Progenitor cell of endocrine pancreas (in vitro differentiated cells): ENCODE measurements around the gene TENT5C. TPM values are rescaled to one million over a fixed set of nuclear protein-coding genes. Genes with fewer than 3 reads are reported as not detected.

Source experiments
- DNase-seq: peaks from one replicate; pipeline ENCODE4 v3.0.0; 2021; ENCODE audit warnings: low spot score; ENCODE audit not compliant: unreplicated experiment
- H3K27ac Mint-ChIP-seq: 2 replicates; pipeline ENCODE4 v1.8.0; 2021; ENCODE audit warnings: mild to moderate bottlenecking, moderate library complexity, mixed read lengths
- H3K27me3 Mint-ChIP-seq: 2 replicates; pipeline ENCODE4 v1.8.0; 2021; ENCODE audit warnings: mixed read lengths
- H3K36me3 Mint-ChIP-seq: 2 replicates; pipeline ENCODE4 v1.8.0; 2022; ENCODE audit warnings: mixed read lengths; ENCODE audit not compliant: insufficient read depth
- H3K4me1 Mint-ChIP-seq: 2 replicates; pipeline ENCODE4 v1.8.0; 2021; ENCODE audit warnings: low read depth, mixed read lengths
- H3K4me3 Mint-ChIP-seq: 2 replicates; pipeline ENCODE4 v1.8.0; 2021; ENCODE audit warnings: low read depth, mild to moderate bottlenecking, moderate library complexity, mixed read lengths
- H3K9me3 Mint-ChIP-seq: 2 replicates; pipeline ENCODE4 v1.8.0; 2021; ENCODE audit warnings: low read depth, mixed read lengths
- CTCF ChIP-seq: fragments of 200-600 bp; sonication (generic); IDR thresholded peaks from one replicate; pipeline ENCODE4 v1.5.0; 2021; ENCODE audit warnings: antibody characterized with exemption, mild to moderate bottlenecking; ENCODE audit not compliant: unreplicated experiment
- total RNA-seq: library from RNA; stranded (reverse); gene quantifications from 2 replicates; pipeline ENCODE4 v1.2.1, GENCODE V29; 2021

The TENT5C gene
- total RNA-seq, 1 donor from 2014 or later = 13.6 TPM

DNA sequence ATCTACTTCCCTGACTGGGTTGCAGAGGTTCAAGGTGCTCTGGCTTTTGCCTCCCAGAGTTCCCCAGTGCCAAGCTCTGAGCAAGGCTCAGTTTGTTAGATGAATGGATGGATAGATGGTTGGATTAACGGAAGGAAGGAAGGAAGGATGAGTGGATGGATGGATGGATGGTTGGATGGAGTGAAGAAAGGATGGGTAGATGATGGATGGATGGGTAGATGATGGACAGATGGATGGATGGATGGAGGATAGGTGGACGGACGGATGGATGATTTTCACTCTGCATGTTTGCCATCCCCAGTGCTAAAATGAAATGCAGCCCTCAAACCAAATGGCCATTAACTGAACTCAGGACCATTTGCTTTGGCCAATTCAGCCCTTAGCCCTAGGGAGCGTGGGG is 27.4 kb upstream of the TENT5C start:
- Mint-ChIP-seq H3K27me3 (peaks cover 6% of the 10 kb centered on the region), H3K36me3 (no peaks in the 10 kb centered on the region), H3K4me1 (peaks cover 12% of the 10 kb centered on the region), H3K4me3 (no peak overlapping the region), H3K27ac (no peak overlapping the region), H3K9me3 (no peaks in the 10 kb centered on the region)
- no peak for TF ChIP-seq CTCF
- no peak for DNase-seq

DNA sequence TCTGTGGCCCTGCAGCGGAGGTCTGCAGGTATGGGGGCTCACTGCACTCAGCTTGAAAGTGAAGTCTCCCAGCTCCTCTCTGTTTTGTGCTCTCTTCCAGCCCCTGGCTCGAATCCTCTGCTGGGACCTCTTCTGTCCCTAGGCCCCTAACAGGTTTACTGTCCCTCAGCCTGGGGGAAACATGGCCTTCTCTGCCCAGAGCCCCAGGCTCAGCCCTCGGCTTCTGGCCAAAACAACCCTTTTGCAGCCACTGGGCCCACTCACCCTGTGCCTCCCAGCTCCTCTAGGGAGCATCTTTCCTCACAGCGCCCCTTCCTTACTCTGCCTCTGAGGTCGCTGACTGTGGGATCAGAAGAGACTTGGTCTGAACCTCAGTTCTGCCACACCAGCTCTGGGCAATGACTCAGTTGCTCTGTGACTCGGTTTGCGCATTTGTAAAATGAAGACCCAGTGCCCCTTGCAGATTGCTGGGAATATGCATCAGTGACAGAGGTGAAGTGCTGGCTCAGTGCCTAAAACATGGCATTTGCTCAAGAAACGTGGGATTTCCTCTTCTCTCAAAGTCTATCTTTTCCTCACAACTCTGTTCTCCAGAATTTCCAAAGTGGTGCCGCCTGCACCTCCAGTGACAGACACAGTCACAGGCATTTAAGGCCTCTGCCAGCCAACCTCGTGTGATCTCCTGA is 26.5 kb upstream of the TENT5C start:
- peaks cover 6% of the 10 kb centered on the region for H3K27me3 Mint-ChIP-seq
- DNase-seq = no peak
- H3K4me1 Mint-ChIP-seq = peaks cover 8% of the 10 kb centered on the region
- H3K9me3 Mint-ChIP-seq = no peaks in the 10 kb centered on the region
- no peak overlapping the region for H3K27ac Mint-ChIP-seq
- H3K36me3 Mint-ChIP-seq = no peaks in the 10 kb centered on the region
- no peak for TF ChIP-seq CTCF
- H3K4me3 Mint-ChIP-seq = no peak overlapping the region

- Mint-ChIP-seq H3K27ac (no peak overlapping the region), H3K36me3 (no peaks in the 10 kb centered on the region), H3K4me3 (no peak overlapping the region), H3K9me3 (no peaks in the 10 kb centered on the region), H3K4me1 (no peaks in the 10 kb centered on the region), H3K27me3 (peaks cover 6% of the 10 kb centered on the region)
- TF ChIP-seq CTCF = no peak
- no peak for DNase-seq
Observed at GRCh38 chr1:117580436-117580835, 25.4 kb upstream of the TENT5C start.

- H3K9me3 Mint-ChIP-seq = no peaks in the 10 kb centered on the region
- H3K4me3 Mint-ChIP-seq = no peak overlapping the region
- no peaks in the 10 kb centered on the region for H3K4me1 Mint-ChIP-seq
- H3K36me3 Mint-ChIP-seq = no peaks in the 10 kb centered on the region
- no peak overlapping the region for H3K27ac Mint-ChIP-seq
- no peak for DNase-seq
- TF ChIP-seq CTCF = no peak
- H3K27me3 Mint-ChIP-seq = peaks cover 6% of the 10 kb centered on the region
Observed at GRCh38 chr1:117580882-117581281, 25.0 kb upstream of the TENT5C start.

DNA sequence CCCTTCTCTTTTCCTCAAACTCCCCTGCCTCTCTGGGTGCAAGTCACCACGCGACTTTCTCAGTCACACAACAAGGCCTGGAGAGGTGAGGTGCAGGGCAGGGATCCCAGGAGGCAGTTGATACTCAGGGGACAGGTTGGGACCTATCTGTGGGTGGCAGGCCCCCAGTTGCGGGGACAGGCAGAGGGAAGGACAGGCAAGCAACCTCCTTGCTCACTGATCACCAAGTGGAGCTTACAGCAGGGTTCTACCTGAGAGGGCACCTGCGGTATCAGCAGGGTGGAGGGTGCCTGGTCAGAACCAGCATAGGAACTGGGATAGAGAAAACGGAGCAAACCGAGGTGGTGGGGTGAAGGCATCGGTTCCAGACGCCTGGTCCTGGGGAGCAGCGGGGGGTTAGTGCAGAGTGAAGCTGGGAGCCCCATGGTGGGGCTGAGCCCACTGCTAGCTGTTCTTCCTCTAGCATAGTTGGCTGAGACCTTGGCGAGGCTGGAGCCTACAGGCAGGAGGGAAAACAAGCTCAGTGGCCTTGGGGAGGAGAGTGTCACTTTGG is 24.4 kb upstream of the TENT5C start:
- Mint-ChIP-seq H3K27me3 (peaks cover 6% of the 10 kb centered on the region), H3K27ac (no peak overlapping the region), H3K9me3 (no peaks in the 10 kb centered on the region), H3K4me3 (no peak overlapping the region), H3K4me1 (no peaks in the 10 kb centered on the region), H3K36me3 (no peaks in the 10 kb centered on the region)
- no peak for TF ChIP-seq CTCF
- DNase-seq = no peak
